Gastroesophageal sphincter (tissue), 4 donors: Measurements from ENCODE around the gene AURKAIP1. TPM values are rescaled to one million over a fixed set of nuclear protein-coding genes. Genes with fewer than 3 reads are reported as not detected.

Source experiments
- ATAC-seq: fragments of 150-250 bp; one replicate; pipeline ENCODE4 v1.9.1; 2016; ENCODE audit warnings: mild to moderate bottlenecking, moderate library complexity
- H3K27ac ChIP-seq, 4 donors: fragments of 200-600 bp; sonication (generic) in 3 of 4; 1 replicate in 3 of 4; 2 replicates in 1 of 4; pipeline ENCODE4 v1.5.1; 2016 to 2019
- H3K27me3 ChIP-seq: fragments of 200-600 bp; sonication (generic); one replicate; pipeline ENCODE4 v1.5.1; 2019
- H3K36me3 ChIP-seq, 2 donors: fragments of 200-600 bp; sonication (generic); one replicate each; pipeline ENCODE4 v1.5.1; 2019; ENCODE audit warnings: control low read depth in 1 of 2
- H3K4me1 ChIP-seq, 3 donors: fragments of 200-600 bp; sonication (generic); 1 replicate in 2 of 3; 2 replicates in 1 of 3; pipeline ENCODE4 v1.5.1; 2016 to 2019; ENCODE audit warnings: control low read depth in 2 of 3
- H3K4me3 ChIP-seq, 2 donors: fragments of 200-600 bp; sonication (generic); one replicate each; pipeline ENCODE4 v1.5.1; 2019; ENCODE audit warnings: mild to moderate bottlenecking in 1 of 2, moderate library complexity in 1 of 2
- H3K9me3 ChIP-seq, 3 donors: fragments of 200-600 bp; sonication (generic); one replicate each; pipeline ENCODE4 v1.5.1; 2017 to 2019; ENCODE audit warnings: control low read depth in 2 of 3
- CTCF ChIP-seq, 4 experiments: fragments of 200-600 bp in 2 of 4; fragments of 450-650 bp in 2 of 4; sonication (generic) in 1 of 4; IDR thresholded peaks; one replicate each; pipeline ENCODE4 v1.5.1; 2017 to 2019; ENCODE audit warnings: antibody characterized with exemption in 4 of 4, mild to moderate bottlenecking in 2 of 4, moderate library complexity in 2 of 4
- EP300 ChIP-seq: sonication (generic); formaldehyde crosslinking; IDR thresholded peaks from one replicate; pipeline ENCODE4 v1.6.1; 2017; ENCODE audit warnings: antibody characterized with exemption, mild to moderate bottlenecking
- POLR2A ChIP-seq, 2 donors: fragments of 450-650 bp; IDR thresholded peaks; one replicate each; pipeline ENCODE4 v1.6.1; 2017; ENCODE audit warnings: antibody characterized with exemption in 2 of 2, mild to moderate bottlenecking in 2 of 2, moderate library complexity in 1 of 2
- POLR2AphosphoS5 ChIP-seq: sonication (generic); formaldehyde crosslinking; IDR thresholded peaks from one replicate; pipeline ENCODE4 v1.6.1; 2017; ENCODE audit warnings: antibody characterized with exemption
- WGBS, 2 donors: methylation state at CpG; one replicate each; pipeline ENCODE4 v1.1.5; 2018; ENCODE audit warnings: low coverage in 1 of 2; 5-methylcytosine and 5-hydroxymethylcytosine counted together
- total RNA-seq, 4 donors: library from RNA; depleted of rRNA; stranded (reverse); fragments of >200 nt; gene quantifications; one replicate each; pipeline ENCODE4 v1.1.0, GENCODE V29; 2016

The AURKAIP1 gene
- total RNA-seq, 4 donors from 2014 or later, result 103 to 138 (median 108) TPM

GRCh38 chr1:1330366-1331067, 44.5 kb downstream of the AURKAIP1 start:
- no peak for ATAC-seq
- Histone ChIP-seq H3K4me3 (no peak overlapping the region), H3K9me3 (no peaks in the 10 kb centered on the region), H3K27ac (no peak overlapping the region), H3K4me1 (peaks cover 0 to 35% (median 14%) of the 10 kb centered on the region in 3 donors), H3K27me3 (no peaks in the 10 kb centered on the region), H3K36me3 (peaks cover 0 to 31% of the 10 kb centered on the region in 2 donors)
- TF ChIP-seq POLR2AphosphoS5, result no peak
- no peak for TF ChIP-seq POLR2A (IDR thresholded peaks at IDR 0.05)
- no peak for TF ChIP-seq CTCF (IDR thresholded peaks at IDR 0.05)
- TF ChIP-seq EP300, result no peak
- 80% methylated on average over 1 of the region's 15 CpGs; no CpG with 5 or more reads in 1 of the 2 donors for WGBS, 2 donors

- Histone ChIP-seq H3K4me3 (no peak overlapping the region), H3K4me1 (peaks cover 0 to 43% (median 20%) of the 10 kb centered on the region in 3 donors), H3K36me3 (peaks cover 0 to 29% of the 10 kb centered on the region in 2 donors), H3K27ac (no peak overlapping the region), H3K27me3 (no peaks in the 10 kb centered on the region), H3K9me3 (no peaks in the 10 kb centered on the region)
- 89 to 90% methylated on average over 28 to 39 of the region's 58 CpGs for WGBS, 2 donors
- no peak for ATAC-seq
- TF ChIP-seq POLR2AphosphoS5, result peak; percentile 15
- no peak for TF ChIP-seq CTCF (IDR thresholded peaks at IDR 0.05)
These were observed 45.5 kb downstream of the AURKAIP1 start for GRCh38 chr1:1329304-1330210.

- no peak overlapping the region for H3K4me3 ChIP-seq
- H3K4me1 ChIP-seq, result peaks cover 0 to 51% (median 23%) of the 10 kb centered on the region in 3 donors
- H3K27ac ChIP-seq, result no peak overlapping the region
- WGBS, 2 donors, result no CpG with 5 or more reads among the region's 15 CpGs
- no peaks in the 10 kb centered on the region for H3K27me3 ChIP-seq
- TF ChIP-seq POLR2AphosphoS5 (no peak), EP300 (no peak)
- no peaks in the 10 kb centered on the region for H3K9me3 ChIP-seq
- peaks cover 0 to 29% of the 10 kb centered on the region in 2 donors for H3K36me3 ChIP-seq
- no peak for ATAC-seq
These were observed 46.8 kb downstream of the AURKAIP1 start for GRCh38 chr1:1328254-1328653.

- no peak for ATAC-seq
- WGBS, 2 donors, result no CpG with 5 or more reads among the region's 40 CpGs
- Histone ChIP-seq H3K4me3 (no peak overlapping the region), H3K27me3 (no peaks in the 10 kb centered on the region), H3K4me1 (peaks cover 0 to 61% (median 30%) of the 10 kb centered on the region in 3 donors), H3K27ac (no peak overlapping the region), H3K36me3 (peaks cover 0 to 29% of the 10 kb centered on the region in 2 donors), H3K9me3 (no peaks in the 10 kb centered on the region)
- TF ChIP-seq EP300 (no peak), POLR2A (IDR thresholded peaks at IDR 0.05) (no peak), POLR2AphosphoS5 (no peak), CTCF (IDR thresholded peaks at IDR 0.05) (no peak)
These were observed 47.7 kb downstream of the AURKAIP1 start for GRCh38 chr1:1327291-1327690.

GRCh38 chr1:1326075-1326605, 48.9 kb downstream of the AURKAIP1 start:
- ATAC-seq, result no peak
- peaks cover 0 to 68% (median 40%) of the 10 kb centered on the region in 3 donors for H3K4me1 ChIP-seq
- WGBS, 2 donors, result 47 to 50% methylated on average over 2 to 3 of the region's 8 CpGs
- H3K27ac ChIP-seq, result peak overlapping the region in 2 of 4 donors; percentile 84 to 92
- H3K4me3 ChIP-seq, result peak overlapping the region in 1 of 2 donors; percentile 87
- H3K9me3 ChIP-seq, result no peaks in the 10 kb centered on the region
- H3K27me3 ChIP-seq, result no peaks in the 10 kb centered on the region
- H3K36me3 ChIP-seq, result peaks cover 0 to 29% of the 10 kb centered on the region in 2 donors
- no peak for TF ChIP-seq POLR2AphosphoS5
- TF ChIP-seq POLR2A (IDR thresholded peaks at IDR 0.05), result no peak
- TF ChIP-seq CTCF (IDR thresholded peaks at IDR 0.05), result no peak
- no peak for TF ChIP-seq EP300
